ENCODE data around the gene CFAP97D2.

The CFAP97D2 gene

DNA sequence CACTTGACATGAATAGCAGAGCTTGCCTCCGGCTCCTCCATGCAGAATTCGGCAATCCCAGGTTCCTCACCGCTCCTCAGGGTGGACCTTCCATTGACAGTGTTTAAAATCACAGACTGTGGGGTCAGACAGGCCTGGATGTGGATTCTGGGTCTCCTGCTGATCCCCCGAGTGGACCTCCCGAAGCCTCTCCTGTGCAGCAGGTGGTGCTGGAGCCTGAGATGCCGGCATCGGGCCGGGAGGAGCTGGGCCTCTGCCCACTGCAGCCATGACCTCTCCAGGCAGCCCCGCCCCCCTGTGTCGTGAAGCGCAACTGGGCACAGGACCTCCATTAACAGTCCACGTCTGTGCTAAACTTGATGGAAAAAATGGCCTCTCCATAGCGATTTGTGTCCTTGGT is 45.1 kb downstream of the CFAP97D2 start:
- no peak overlapping the region for H3K4me3 ChIP-seq (ENCODE audit: low read length)
- no peak for TF ChIP-seq ZNF274 (IDR thresholded peaks at IDR 0.05; ENCODE audit: low read depth, low read length)

DNA sequence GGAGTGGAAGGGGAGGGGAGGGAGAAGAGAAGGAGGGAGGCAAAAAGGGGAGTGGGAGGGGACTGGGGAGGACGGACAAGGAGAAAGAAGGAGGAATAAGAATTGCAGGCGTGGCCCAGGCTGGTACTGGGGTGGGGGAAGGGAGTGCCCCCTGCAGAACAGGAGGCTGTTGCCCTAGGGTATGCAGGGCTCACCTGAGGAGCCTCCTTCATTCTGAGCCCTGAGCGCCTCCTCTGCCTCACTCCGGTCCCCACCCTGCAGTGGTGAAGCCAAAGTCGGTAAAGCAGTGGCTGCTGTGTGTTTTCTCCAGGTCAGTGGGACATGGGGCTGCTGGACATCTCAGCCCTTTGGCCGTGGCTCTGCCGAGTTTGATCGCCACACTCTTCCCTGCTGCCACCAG is 46.6 kb downstream of the CFAP97D2 start:
- no peak for TF ChIP-seq ZNF274 (IDR thresholded peaks at IDR 0.05; ENCODE audit: low read depth, low read length)
- H3K4me3 ChIP-seq (ENCODE audit: low read length), result no peak overlapping the region

DNA sequence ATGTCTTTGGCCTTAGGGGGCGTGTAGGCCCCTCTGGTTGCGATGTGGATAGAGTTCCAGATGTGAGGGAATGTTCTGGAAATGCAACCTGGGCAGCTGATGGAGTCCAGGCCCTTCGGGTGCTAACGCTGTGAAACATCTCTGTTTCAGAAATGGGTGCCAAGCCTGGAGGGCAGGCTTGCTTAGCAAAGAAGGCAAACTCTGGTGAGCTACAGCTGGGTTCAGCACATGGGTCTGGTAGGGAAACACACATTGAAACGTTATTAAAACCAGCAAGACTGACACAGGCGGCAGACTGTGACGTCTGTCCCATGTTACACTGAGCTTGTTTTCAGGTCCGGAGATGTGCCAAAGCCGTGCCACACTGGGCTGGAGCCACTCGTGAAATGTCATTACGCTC is 47.0 kb downstream of the CFAP97D2 start:
- H3K4me3 ChIP-seq (ENCODE audit: low read length), result no peak overlapping the region
- no peak for TF ChIP-seq ZNF274 (IDR thresholded peaks at IDR 0.05; ENCODE audit: low read depth, low read length)

DNA sequence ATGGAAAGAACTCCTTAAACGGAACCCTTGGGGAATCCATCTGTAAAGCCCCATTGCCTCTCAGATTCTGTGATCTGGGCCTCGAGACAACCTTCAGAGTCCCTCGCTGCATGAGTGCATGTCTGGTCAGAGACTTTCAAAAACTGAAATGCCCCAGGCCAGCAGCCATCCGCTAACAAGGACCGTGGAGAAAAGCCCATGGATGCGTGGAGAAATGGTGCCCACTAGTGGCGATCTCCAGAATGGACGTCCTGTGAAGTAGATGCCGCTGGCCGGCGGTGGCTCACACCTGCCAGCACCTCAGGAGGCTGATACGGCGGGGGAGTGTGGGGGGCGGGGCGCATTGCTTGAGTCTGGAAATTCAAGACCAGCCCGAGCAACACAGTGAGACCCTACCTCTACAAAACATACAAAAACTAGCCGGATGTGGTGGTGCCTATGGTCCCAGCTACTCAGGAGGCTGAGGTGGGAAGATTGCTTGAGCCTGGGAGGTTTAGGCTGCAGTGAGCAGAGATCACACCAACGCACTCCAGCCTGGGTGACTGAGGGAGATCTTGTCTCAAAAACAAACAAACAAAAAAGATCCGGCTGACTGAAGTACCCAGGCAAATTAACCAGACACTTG is 47.8 kb downstream of the CFAP97D2 start:
- no peak overlapping the region for H3K4me3 ChIP-seq (ENCODE audit: low read length)
- no peak for TF ChIP-seq ZNF274 (IDR thresholded peaks at IDR 0.05; ENCODE audit: low read depth, low read length)

DNA sequence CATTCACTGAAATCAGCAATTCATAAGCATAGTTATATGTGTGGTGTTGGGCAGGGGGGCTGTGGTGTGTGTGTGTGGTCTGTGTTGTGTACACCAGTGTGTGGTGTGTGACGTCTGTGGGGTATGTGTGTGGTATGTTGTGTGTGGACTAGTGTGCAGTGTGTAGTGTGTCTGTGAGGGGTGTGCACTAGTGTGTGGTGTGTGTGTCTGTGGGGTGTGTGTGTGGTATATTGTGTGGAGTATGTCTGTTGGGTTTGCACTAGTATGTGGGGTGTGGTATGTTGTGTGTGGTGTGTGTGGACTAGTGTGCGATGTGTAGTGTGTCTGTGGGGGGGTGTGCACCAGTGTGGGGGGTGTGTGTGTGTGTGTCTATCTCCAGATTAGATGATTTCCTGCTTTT is 48.5 kb downstream of the CFAP97D2 start:
- no peak overlapping the region for H3K4me3 ChIP-seq (ENCODE audit: low read length)
- TF ChIP-seq ZNF274 (IDR thresholded peaks at IDR 0.05; ENCODE audit: low read depth, low read length), result no peak

DNA sequence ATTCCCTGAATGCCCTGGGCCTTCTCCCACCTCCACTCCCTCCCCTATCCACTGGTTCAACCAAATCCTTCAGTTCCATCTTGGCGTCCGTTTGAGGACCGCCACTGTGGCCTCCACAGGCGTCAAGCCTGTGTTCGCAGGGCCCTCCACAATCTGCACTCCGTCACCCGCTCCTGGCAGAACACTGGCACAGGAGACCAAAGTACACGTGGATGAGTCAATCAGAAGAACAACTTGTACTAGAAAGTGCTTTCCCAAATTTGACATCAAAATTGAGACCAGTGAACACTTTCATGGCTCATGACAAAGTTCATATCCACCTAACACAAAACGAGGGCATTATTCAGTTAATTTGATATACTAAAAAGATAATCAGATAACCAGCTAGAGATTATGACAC is 49.1 kb downstream of the CFAP97D2 start:
- no peak overlapping the region for H3K4me3 ChIP-seq (ENCODE audit: low read length)
- TF ChIP-seq ZNF274 (IDR thresholded peaks at IDR 0.05; ENCODE audit: low read depth, low read length), result no peak

DNA sequence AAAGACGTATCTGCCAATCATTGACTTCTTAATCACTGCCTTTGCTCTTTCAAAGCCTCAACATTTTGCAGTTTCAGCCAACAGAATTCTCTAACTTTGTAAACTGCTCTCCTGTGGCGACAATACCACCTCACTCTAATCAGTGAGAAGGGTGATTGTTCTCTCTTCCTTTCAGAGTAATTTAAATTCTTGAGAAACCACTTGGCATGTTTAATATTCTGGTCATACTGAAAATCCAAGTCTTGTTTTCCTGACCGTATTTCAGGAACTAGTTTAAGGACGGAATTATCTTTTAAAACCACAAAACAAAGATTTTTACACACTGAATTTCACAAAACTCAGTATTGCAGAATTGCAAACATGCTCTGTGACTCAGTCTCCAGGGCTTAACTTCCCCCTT is 50.4 kb downstream of the CFAP97D2 start:
- no peak for TF ChIP-seq ZNF274 (IDR thresholded peaks at IDR 0.05; ENCODE audit: low read depth, low read length)
- no peak overlapping the region for H3K4me3 ChIP-seq (ENCODE audit: low read length)

DNA sequence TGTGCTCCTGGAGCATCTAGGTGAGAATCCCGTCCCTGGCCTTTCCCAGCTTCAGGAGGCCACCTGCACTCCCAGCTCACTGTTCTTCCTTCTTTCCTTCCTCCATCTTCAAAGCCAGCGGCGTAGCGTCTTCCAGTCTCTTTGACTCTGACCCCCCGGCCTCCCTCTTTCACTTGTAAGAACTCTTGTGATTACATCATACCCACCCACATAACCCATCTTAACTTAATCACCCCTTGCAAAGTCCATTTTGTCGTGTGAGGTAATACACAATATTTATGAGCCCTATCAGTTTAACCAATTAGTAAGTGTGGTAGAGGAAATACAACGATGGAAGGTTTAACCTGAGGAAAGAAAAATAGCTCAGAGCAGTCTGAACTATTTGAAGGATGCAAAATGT is 51.1 kb downstream of the CFAP97D2 start:
- no peak overlapping the region for H3K4me3 ChIP-seq (ENCODE audit: low read length)
- no peak for TF ChIP-seq ZNF274 (IDR thresholded peaks at IDR 0.05; ENCODE audit: low read depth, low read length)

DNA sequence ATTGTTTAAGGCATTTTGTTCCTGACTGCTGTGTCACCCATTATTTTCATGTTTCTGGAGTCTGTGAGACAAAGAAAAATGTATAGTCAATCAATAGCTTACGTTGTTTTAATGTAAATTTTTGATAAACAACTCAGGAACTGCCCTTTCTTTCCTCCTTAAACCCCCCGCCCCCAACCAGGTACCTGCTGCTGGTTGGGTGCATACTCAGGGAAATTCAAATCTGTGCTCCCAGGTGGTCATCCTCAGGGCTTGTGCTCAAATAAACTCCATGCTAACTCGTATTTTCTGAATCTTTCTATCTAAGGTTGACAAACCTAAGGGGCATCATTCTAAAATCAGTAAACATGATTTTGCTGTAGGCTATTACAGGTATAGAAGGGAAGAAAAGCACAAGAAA is 51.5 kb downstream of the CFAP97D2 start:
- H3K4me3 ChIP-seq (ENCODE audit: low read length), result no peak overlapping the region
- no peak for TF ChIP-seq ZNF274 (IDR thresholded peaks at IDR 0.05; ENCODE audit: low read depth, low read length)

DNA sequence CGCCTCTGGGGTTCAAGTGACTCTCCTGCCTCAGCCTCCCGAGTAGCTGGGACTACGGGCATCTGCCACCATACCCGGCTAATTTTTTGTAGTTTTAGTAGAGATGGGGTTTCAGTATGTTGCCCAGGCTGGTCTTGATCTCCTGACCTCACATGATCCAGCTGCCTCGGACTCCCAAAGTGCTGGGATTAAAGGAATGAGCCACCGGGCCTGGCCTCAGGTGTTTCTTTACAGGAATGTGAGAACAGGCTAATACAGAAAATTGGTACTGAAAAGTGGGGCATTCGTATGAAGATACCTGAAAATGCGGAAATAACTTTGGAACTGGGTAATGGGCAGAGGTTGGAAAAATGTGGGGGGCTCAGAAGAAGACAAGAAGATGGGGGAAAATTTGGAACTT is 52.8 kb downstream of the CFAP97D2 start:
- no peak for TF ChIP-seq ZNF274 (IDR thresholded peaks at IDR 0.05; ENCODE audit: low read depth, low read length)
- H3K4me3 ChIP-seq (ENCODE audit: low read length), result no peak overlapping the region

DNA sequence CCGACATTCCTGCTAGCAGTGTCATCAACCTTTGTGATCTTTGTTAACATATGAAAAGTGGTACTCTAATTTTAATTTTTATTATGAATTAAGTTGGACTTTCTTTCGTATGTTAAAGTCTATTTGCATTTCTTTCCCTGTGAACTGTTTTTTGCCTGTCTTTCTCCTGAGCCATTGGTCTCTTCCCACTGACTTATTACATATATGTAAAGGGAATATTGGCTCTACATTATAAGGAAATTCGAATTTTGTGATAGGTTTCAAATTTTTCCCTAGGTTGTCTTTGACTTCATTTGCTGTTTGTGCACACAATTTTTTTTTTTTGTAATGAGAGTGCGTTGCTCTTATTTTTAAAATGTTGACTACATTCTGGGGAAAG is 55.2 kb downstream of the CFAP97D2 start:
- H3K4me3 ChIP-seq (ENCODE audit: low read length), result peak overlapping the region; percentile 50; the same call in 1 of the 2 replicates
- no peak for TF ChIP-seq ZNF274 (IDR thresholded peaks at IDR 0.05; ENCODE audit: low read depth, low read length)

DNA sequence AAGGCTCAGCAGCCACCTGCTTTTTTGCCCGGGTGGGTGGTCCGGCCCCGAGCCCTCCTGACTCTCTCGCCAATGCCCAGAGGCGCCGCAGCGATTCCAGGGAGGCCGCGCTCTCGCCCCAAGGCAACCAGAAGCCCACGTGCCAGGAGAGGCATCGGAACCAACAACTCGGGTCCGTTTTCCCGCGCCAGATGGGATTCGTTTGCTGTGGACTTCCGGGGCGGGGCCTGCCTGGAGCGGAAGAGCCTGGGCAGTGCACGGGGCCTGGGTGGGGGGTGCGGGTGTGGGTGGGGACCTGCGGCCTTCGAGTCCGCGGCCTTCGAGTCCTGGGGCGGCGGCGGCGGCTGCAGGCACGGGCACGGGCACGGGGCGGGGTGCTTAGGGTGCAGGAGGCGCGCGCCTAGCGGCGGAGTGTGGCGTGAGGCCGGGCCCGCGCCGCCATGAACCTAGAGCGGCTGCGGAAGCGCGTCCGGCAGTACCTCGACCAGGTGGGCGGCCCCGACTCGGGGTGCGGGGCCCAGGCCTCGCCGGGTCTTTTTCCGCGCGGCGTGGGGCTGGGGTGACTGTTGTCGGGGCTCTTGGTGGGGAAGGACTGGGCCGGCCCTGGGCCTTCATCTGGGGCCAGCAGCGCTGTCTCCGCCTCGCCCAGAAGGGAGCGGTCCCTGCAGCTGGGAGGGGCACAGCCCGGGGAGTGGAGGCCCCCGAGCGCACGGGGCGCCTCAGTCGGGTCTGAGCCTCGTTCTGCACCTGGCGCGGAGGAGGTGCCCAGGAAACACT is 55.8 kb downstream of the CFAP97D2 start, which contains the start of gene CDC16:
Gene CDC16 (plus strand): TSS at position 253 of the 777 bp plus-strand sequence. CDS start 188 bp downstream, at position 441.
- TF ChIP-seq ZNF274 (IDR thresholded peaks at IDR 0.05; ENCODE audit: low read depth, low read length), result no peak
- peak within 1 kb of the TSS; percentile 91 for H3K4me3 ChIP-seq (ENCODE audit: low read length)

DNA sequence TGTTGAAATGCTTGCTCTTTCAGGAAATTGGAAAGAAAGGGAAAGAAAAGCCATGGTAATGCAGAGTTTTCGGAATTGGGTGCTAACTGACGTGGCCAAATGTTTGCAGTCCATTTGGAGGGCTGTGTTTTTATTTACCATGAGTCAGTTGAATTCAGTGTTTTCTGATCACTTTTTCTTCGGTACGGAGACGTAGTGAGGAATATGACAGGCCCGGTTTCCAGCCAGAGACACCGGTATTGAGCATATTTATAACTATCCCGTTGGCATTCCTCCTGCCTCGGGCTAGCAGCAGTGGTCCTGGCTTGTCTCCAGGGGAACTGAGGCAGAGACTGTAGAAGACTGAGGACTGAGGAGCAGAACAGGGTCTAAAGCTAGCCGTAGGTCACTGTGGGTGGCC is 56.6 kb downstream of the CFAP97D2 start:
- peak overlapping the region; percentile 91 for H3K4me3 ChIP-seq (ENCODE audit: low read length)
- TF ChIP-seq ZNF274 (IDR thresholded peaks at IDR 0.05; ENCODE audit: low read depth, low read length), result no peak

DNA sequence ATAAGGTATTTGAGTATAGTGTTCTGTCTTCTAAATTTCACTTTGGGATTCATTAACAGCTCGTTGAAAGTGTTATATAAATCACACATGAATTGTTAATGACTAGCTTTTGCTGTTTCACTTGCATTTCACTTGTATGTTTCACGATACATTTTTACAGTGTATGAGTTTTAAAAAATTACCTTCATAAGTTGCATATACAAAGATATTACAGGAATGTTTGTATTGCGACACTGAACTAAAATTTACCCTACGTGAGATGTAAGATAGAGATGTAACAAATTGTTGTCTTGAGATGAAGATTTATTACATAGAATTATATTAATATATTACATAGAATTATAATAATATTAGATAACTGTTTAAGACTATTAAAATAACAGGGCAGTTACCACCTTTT is 57.2 kb downstream of the CFAP97D2 start:
- peak overlapping the region; percentile 91 for H3K4me3 ChIP-seq (ENCODE audit: low read length)
- no peak for TF ChIP-seq ZNF274 (IDR thresholded peaks at IDR 0.05; ENCODE audit: low read depth, low read length)

DNA sequence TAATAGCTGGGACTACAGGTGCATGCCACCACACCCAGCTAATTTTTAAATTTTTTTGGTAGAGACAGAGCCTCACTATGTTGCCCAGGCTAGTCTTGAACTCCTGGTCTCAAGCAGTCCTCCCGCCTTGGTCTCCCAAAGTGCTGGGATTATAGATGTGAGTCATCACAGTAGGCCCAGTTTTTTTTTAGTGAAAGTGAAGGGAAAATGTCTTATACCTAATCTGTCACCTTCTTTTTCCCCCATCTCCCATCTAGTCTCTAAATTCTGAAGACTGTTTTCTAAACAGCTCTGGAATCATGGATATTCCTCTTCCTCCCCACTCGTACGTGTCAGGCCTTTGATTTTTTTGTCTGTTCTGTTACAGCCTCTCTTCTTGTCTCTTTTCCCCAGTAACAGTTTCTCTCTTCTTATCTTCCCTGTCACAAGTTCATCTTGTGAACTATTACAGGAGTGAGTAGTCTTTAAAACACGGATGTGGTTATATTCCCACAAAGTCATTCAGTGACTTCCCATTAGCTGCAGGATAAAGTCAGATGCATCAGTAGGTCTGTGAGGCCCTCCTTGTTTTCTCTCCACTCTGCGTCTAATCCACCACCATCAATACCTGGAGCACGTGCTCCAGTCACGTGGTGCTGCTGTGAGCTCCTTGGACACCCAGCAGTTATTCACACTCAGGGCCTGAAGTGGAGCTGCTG is 58.5 kb downstream of the CFAP97D2 start:
- no peak for TF ChIP-seq ZNF274 (IDR thresholded peaks at IDR 0.05; ENCODE audit: low read depth, low read length)
- no peak overlapping the region for H3K4me3 ChIP-seq (ENCODE audit: low read length)
